ENCODE results near the gene EFCAB6.

- TF ChIP-seq CTCF (IDR thresholded peaks at IDR 0.05) (no peak), ZFX (IDR thresholded peaks at IDR 0.05; ENCODE audit: borderline replicate concordance) (no peak)
These were observed 34.9 kb upstream of the EFCAB6 start for GRCh38 chr22:43846966-43847365.
